GM19043 (cell line): ENCODE measurements around the gene CCDC9.
"Not testable (repeated sequence)": the region's sequence is repeated elsewhere in the genome, so short reads cannot be mapped to it uniquely, and the experiment has no call there.

Experiments
- ATAC-seq: cut with Tn5 transposase; IDR thresholded peaks from one replicate; pipeline ENCODE4 v1.9.1; 2021; ENCODE audit warnings: low read depth; ENCODE audit not compliant: unreplicated experiment

Gene CCDC9

GRCh38 chr19:47231215-47232054, 24.9 kb upstream of the CCDC9 start:
- ATAC-seq: no peak

DNA sequence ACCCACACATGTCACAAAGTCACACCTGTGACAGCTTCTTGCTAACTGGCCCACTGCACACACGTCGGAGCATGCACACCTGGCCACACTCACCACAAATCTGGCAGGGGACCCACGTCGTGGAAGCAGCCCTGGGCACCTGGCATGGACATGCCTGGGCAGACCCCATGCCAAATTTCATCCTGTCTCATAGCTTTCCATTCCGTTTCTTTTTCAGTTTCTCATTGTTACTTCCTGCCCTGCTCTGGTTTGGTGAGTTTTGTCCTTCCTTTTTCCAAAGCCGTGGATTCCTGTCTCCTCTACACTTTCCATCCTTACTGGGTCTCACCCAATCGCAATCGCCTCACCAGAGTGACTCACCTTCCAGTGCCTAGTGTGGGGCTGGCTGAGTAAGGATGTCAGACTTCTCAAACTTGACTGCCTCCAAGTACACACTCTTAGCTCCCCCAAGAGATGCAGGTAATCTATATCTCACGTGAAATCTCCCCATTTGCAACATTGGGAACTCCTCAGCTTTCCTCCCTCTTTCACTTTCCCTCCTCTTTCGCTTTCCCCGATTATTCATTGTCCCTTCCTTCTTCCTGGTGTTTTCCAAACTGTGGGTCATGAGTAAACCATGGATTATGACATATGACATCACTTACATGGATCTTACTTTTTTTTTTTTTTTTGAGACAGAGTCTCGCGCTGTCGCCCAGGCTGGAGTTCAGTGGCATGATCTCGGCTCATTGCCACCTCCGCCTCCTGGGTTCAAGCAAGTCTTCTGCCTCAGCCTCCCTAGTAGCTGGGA, 23.7 kb upstream of the CCDC9 start:
- ATAC-seq: no peak

GRCh38 chr19:47236072-47236675, 20.2 kb upstream of the CCDC9 start:
- no peak for ATAC-seq

DNA sequence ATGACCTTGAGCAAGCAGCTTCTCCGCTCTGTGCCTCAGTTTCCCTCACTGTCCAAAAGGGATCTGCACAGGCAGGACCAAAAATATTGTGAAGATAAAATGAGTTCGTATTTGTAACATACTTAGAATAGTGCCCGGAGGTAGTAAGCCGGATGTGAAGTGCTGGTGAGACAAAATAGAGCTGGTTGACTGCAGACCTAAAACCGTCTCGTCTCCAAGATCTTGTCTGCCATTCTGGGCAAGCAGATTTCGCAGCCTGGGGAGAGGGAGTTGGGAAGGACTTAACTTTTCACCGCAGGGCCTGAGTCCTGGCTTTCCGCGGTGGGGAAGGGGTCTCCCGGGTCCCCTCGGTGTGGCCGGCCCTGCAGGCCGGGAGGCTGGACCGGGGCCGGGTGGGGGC, 17.2 kb upstream of the CCDC9 start:
- ATAC-seq: no peak

- no peak for ATAC-seq
Observed at GRCh38 chr19:47239610-47240296, 16.6 kb upstream of the CCDC9 start.

GRCh38 chr19:47240556-47240955, 15.8 kb upstream of the CCDC9 start:
- ATAC-seq: no peak

- ATAC-seq: no peak
Observed at GRCh38 chr19:47240996-47241918, 15.1 kb upstream of the CCDC9 start.

DNA sequence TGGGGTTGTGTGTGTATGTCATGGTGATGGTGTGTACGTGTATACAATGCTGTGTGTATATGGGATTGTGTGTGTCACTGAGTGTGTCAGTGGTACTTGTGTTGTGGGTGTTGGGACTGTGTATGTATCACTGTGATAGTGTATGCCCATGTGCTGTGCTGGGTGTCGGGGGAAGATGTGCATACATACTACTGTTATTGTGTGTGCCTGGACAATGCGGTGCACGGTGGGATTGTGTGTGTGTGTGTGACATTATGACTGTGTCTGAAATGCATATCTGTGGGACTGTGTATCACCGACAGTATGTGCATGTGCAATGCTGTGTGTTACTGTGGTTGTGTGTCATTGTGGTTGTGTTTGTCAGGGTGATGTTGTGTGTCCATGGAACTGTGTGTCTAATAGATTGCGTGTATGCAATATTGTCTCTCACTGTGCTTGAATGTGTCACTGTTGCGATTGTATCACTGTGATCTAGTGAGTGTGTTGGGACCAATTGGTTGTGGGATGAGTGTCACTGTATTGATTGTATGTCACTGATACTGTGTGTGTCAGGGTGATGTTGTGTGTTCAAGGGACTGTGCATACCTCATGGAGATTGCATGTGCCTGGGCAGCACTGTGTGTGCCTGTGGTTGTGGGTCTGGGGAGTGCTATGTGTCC, 14.3 kb upstream of the CCDC9 start:
- ATAC-seq: no peak

DNA sequence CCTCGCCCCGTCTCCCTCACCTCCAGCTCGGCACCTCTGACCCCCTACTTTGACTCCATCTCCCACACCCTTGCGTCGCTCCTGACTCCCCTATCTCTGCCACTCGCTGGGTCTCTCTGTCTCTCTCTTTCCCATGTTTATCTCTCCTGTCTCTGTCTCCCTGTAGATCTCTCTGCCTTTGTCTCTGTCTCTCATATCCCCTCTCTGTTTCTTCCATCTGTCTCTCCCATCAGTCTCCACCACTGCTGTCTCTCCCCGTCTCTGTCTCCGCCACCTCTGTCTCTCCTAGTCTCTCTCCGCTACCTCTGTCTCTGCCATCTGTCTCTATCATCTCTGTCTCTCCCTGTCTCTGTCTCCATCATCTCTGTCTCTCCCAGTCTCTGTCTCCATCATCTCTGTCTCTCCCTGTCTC, 13.0 kb upstream of the CCDC9 start:
- ATAC-seq: no peak

GRCh38 chr19:47243776-47244547, 12.4 kb upstream of the CCDC9 start:
- peak; percentile 67 for ATAC-seq

DNA sequence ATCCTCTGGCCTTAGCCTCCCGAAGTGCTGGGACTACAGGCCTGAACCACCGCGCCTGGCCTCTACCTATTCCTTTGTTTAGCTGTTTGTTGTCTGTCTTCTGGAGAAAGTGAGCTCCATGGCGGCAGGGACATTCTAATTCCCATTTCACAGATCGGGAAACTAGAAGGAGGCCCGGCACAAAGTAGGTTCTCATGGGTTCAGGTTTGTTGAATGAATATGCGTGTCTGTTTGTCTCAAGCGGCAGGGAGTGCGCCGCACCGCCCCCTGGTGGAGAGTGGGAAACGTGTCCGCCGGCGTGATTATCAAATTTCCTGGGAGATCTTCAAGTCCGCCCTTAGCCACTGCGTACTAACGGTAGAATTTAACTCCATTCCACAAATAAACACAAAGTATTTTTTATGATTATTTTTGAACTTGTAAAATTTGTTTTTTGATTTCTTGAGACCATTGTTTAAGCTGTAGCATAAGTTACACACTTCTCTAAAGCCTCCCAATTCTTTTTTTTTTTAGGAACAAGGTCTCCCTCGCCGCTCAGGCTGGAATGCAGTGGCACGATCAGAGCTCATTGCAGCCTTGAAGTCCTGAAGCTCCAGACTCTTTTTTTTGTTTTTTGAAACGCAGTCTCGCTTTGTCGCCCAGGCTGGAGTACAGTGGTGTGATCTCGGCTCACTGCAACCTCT, 8.9 kb upstream of the CCDC9 start:
- no peak for ATAC-seq

GRCh38 chr19:47253016-47253415, 3.3 kb upstream of the CCDC9 start:
- not testable (repeated sequence) for ATAC-seq

GRCh38 chr19:47253467-47253881, 2.9 kb upstream of the CCDC9 start:
- no peak for ATAC-seq

GRCh38 chr19:47253970-47254369, 2.4 kb upstream of the CCDC9 start:
- no peak for ATAC-seq

DNA sequence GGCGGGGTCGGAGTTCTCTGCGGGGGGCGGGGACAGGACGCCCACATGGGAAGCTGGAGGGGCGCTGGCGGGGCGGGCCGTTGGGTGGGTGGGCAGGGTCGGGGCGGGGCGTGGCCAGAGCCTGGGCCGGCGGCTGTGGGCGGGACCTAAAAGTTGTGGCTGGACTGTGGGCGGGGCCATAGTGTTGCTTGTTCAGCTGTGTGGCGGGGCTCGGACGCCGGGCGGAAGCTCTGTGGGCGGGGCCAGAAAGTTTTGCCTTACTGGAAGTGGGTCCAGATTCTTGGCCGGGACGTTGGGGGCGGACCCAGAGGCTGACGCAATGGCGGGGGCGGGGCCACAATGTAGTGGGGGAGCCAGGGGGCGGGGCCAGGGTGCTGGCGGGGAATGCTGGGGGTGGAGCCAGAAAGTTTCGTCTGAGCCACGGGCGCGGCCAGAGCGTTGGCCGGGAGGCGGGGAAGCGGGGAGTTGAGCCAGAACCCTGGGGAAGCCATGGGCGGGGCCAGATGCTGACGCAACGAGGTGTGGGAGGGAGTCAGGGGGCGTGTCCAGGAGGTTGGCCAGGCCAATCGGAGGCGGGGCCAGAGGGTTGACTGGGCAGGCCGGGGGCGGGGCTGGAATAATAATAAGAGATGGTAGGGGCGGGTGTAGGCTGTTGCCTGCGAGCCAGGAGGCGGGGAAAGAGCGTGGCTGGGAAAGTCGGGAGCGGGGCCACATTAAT, 527 bp downstream of the CCDC9 start:
- peak; percentile 62 for ATAC-seq

DNA sequence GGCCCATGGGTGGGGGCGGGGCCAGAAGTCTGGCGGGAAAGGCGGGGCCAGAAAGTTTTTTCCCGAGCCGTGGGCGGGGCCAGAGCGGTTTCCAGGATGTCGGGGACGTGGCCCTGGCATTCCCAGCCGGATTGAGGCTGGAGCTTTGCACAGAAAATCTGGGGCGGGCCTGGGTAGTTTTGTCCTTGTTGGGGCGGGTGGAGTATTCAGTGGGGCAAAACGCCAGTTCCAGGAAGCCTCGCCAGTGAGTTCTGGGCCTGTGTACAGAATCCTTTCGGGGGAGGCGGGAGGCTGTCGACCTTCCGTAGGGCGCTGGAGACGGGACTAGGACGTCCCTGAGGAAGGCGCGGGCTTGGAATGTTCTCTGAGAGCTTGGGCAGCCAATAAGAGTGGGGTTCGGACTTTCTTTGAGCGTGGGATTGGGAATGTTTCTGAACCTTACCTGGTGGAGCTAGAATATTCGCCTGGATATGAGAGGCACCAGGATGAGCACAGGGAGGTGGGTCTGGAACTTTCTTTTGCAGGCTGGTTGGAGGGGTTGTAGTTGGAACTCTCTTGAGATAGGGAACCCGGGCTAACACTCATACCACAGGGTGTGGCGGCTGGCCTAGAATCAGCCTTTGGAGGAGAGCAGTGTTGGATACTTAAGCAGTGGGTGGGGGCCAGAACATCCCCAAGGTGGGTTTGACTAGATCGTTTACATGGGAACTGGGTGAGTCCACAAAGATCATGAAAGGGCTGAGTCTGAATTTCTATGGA, 1.3 kb downstream of the CCDC9 start:
- no peak for ATAC-seq

GRCh38 chr19:47258434-47258833, 2.1 kb downstream of the CCDC9 start:
- ATAC-seq: no peak
